HEK293T (cell line): Measurements from ENCODE around the gene TBC1D20.

Experiments
- CTCF ChIA-PET: fragments of 350-600 bp; formaldehyde crosslinking; extraction: SDS; loops from one replicate; lab custom pipeline; 2021; ENCODE audit warnings: antibody characterized with exemption, inconsistent platforms; lab: Yijun Ruan, JAX
- POLR2A ChIA-PET: fragments of 350-600 bp; formaldehyde crosslinking; extraction: SDS; loops from one replicate; lab custom pipeline; 2020; ENCODE audit warnings: antibody characterized with exemption, inconsistent platforms; lab: Yijun Ruan, JAX
- DNase-seq: peaks from one replicate; pipeline ENCODE4 v3.0.0; 2012; ENCODE audit warnings: mixed read lengths; ENCODE audit errors: extremely low spot score
- ARNT ChIP-seq: fragments of 450-650 bp; IDR thresholded peaks from 2 replicates; pipeline ENCODE4 v1.6.1; 2017; ENCODE audit warnings: mild to moderate bottlenecking
- BHLHE40 ChIP-seq: fragments of 450-650 bp; IDR thresholded peaks from 2 replicates; pipeline ENCODE4 v1.6.1; 2016; ENCODE audit warnings: mild to moderate bottlenecking, moderate library complexity, borderline replicate concordance
- CTBP1 ChIP-seq: fragments of 450-650 bp; IDR thresholded peaks from 2 replicates; pipeline ENCODE4 v1.6.1; 2016; ENCODE audit warnings: borderline replicate concordance
- ELF4 ChIP-seq: fragments of 450-650 bp; IDR thresholded peaks from 2 replicates; pipeline ENCODE4 v1.6.1; 2017; ENCODE audit warnings: antibody characterized with exemption
- FOXA1 ChIP-seq: fragments of 450-650 bp; IDR thresholded peaks from 2 replicates; pipeline ENCODE4 v1.6.1; 2016; ENCODE audit warnings: mild to moderate bottlenecking
- FOXK2 ChIP-seq: fragments of 450-650 bp; IDR thresholded peaks from 2 replicates; pipeline ENCODE4 v1.6.1; 2016; ENCODE audit warnings: mild to moderate bottlenecking
- FOXM1 ChIP-seq: fragments of 450-650 bp; IDR thresholded peaks from 2 replicates; pipeline ENCODE4 v1.6.1; 2017; ENCODE audit warnings: mild to moderate bottlenecking, borderline replicate concordance
- HDGF ChIP-seq: fragments of 450-650 bp; IDR thresholded peaks from 2 replicates; pipeline ENCODE4 v1.6.1; 2017; ENCODE audit warnings: antibody characterized with exemption, borderline replicate concordance
- L3MBTL2 ChIP-seq: fragments of 450-650 bp; conservative IDR thresholded peaks from 2 replicates; pipeline ENCODE4 v1.6.1; 2016; ENCODE audit warnings: mild to moderate bottlenecking
- LEF1 ChIP-seq: fragments of 450-650 bp; IDR thresholded peaks from 2 replicates; pipeline ENCODE4 v1.6.1; 2017; ENCODE audit warnings: mild to moderate bottlenecking, borderline replicate concordance
- NFRKB ChIP-seq: fragments of 450-650 bp; IDR thresholded peaks from 2 replicates; pipeline ENCODE4 v1.6.1; 2016; ENCODE audit warnings: mild to moderate bottlenecking, moderate library complexity
- SP1 ChIP-seq: fragments of 450-650 bp; IDR thresholded peaks from 2 replicates; pipeline ENCODE4 v1.6.1; 2017
- SUZ12 ChIP-seq: fragments of 450-650 bp; IDR thresholded peaks from 2 replicates; pipeline ENCODE4 v1.6.1; 2016; ENCODE audit warnings: mild to moderate bottlenecking
- TARDBP ChIP-seq: fragments of 450-650 bp; IDR thresholded peaks from 2 replicates; pipeline ENCODE4 v1.6.1; 2016
- ZNF384 ChIP-seq: fragments of 450-650 bp; IDR thresholded peaks from 2 replicates; pipeline ENCODE4 v1.6.1; 2016
- TF ChIP-seq, protein P1 (sequence below): fragments of 450-650 bp; IDR thresholded peaks from 2 replicates; pipeline ENCODE4 v1.6.1; 2016

TBC1D20 gene

DNA sequence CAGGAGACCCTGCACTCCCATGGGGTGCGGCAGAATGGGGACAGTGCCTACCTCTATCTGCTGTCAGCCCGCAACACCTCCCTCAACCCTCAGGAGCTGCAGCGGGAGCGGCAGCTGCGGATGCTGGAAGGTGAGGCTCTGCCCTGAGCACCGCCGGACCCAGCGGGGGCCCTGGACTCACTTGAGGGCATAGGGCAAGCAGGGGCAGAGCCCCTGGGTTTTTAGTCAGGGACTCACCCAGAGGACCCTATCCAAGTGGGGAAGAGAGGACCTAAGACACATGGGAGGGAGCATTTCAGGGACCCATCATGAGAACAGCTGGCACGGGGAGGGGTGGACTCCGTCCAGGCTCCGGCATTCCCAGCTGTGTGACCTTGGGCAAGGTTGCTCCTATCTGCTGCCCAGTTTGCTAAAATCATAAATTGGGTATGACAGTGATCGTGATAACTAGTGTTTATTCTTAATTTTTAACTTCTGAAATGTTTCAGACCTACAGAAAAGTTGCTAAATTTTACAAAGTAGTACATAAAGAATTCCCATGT, 44.5 kb downstream of the TBC1D20 start:
- TF ChIP-seq NFRKB (no peak), L3MBTL2 (no peak), ZNF384 (no peak), LEF1 (no peak), BHLHE40 (no peak)
- ChIA-PET POLR2A (interaction anchor here (0.8 kb wide), 1 partner anchor 10 kb away, joined by 4 read pairs; no protein-coding TSS in a partner anchor), CTCF (no interaction called here)
- no peak for DNase-seq

DNA sequence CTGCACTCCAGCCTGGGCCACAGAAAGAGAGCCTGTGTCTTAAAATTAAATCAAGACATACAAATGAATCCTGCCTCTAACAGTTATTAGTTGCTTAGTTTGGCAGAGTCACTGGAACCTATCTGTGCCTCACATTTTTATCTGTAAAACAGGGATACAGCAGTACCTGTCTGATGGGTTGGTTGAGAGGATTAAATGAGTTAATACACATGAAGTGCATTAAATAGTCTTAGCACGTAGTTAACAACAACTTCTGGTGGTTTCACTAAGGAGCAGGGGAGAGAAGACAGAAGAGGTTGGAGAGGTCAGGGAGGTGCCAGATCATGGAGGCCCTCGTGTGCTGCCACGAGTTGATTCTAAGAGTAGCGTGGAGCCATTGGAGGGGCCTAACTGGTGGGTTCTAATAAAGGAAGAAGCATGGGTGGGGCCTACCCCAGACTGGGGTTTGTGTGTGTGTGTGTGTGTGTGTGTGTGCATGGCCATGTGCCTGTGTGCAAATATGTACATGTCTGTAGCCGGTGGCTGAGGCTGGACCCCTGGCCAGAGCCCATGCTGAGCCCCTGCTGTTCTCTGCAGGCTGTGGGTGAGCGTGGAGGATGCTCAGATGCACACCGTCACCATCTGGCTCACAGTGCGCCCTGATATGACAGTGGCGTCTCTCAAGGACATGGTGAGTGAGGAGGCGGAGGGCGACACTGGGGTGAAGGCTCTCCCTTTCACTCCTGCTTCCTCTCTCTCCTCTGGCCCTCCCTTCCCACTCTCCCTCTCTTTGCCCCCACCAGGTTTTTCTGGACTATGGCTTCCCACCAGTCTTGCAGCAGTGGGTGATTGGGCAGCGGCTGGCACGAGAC, 45.2 kb downstream of the TBC1D20 start:
- DNase-seq: no peak
- no peak for TF ChIP-seq BHLHE40
- TF ChIP-seq ARNT: no peak
- TF ChIP-seq LEF1: no peak
- POLR2A ChIA-PET: no interaction called here
- CTCF ChIA-PET: no interaction called here

DNA sequence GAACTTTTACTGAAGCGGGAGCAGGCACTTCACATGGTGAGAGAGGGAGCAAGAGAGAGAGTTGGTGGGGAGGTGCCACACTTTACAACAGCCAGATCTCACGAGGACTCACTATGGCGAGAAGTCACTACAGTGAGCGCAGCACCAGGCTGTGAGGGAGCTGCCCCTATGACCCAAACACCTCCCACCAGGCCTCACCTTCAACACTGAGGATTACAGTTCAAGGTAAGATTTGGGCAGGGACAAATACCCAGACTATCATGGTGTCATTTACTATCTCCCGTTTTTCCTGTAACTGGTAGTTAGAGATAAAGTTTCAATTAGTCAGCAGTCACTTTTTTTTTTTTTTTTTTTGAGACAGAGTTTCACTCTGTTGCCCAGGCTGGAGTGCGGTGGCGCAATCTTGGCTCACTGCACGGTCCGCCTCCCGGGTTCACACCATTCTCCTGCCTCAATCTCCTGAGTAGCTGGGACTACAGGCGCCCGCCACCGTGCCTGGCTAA, 46.5 kb downstream of the TBC1D20 start:
- ChIA-PET POLR2A (no interaction called here), CTCF (no interaction called here)
- DNase-seq: no peak
- TF ChIP-seq ELF4 (no peak), FOXA1 (no peak), FOXM1 (no peak), SUZ12 (no peak), NFRKB (no peak), BHLHE40 (no peak), TARDBP (no peak), L3MBTL2 (no peak), FOXK2 (no peak), SP1 (no peak), ZNF384 (no peak), ARNT (no peak), CTBP1 (no peak), HDGF (no peak), LEF1 (no peak)
- TF ChIP-seq, protein P1, sequence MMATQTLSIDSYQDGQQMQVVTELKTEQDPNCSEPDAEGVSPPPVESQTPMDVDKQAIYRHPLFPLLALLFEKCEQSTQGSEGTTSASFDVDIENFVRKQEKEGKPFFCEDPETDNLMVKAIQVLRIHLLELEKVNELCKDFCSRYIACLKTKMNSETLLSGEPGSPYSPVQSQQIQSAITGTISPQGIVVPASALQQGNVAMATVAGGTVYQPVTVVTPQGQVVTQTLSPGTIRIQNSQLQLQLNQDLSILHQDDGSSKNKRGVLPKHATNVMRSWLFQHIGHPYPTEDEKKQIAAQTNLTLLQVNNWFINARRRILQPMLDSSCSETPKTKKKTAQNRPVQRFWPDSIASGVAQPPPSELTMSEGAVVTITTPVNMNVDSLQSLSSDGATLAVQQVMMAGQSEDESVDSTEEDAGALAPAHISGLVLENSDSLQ: no peak

DNA sequence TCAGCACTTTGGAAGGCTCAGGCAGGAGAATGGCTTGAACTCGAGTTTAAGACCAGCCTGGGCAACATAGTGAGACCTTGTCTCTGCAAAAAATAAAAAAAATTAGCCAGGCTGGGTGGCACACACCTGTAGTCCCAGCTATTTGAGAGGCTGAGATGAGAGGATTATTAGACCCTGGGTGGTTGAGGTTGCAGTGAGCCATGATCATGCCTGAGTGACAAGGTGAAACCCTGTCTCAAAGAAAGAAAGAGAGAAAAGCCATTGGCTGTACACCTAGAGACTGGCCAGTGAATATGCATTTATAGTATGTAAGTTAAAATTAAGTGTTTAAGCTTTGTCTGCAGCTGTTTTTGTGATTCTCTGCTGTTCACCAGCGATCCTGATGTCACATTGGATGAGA, 48.2 kb downstream of the TBC1D20 start:
- CTCF ChIA-PET: interaction anchor here (0.8 kb wide), 1 partner anchor 325 kb away, joined by 3 read pairs; no protein-coding TSS in a partner anchor
- TF ChIP-seq FOXM1: no peak
- TF ChIP-seq, protein P1: no peak
- TF ChIP-seq SP1: no peak
- TF ChIP-seq NFRKB: no peak
- no peak for TF ChIP-seq SUZ12
- no peak for TF ChIP-seq BHLHE40
- TF ChIP-seq L3MBTL2: no peak
- no peak for TF ChIP-seq ELF4
- no peak for TF ChIP-seq FOXK2
- no peak for TF ChIP-seq ARNT
- TF ChIP-seq CTBP1: no peak
- no peak for TF ChIP-seq LEF1
- no peak for TF ChIP-seq ZNF384
- TF ChIP-seq HDGF: no peak
- no peak for TF ChIP-seq FOXA1
- TF ChIP-seq TARDBP: no peak
- DNase-seq: no peak
- POLR2A ChIA-PET: interaction anchor here (1.2 kb wide), 1 partner anchor 33 kb away, joined by 3 read pairs; the partner anchor contains the start of gene TRIB3

DNA sequence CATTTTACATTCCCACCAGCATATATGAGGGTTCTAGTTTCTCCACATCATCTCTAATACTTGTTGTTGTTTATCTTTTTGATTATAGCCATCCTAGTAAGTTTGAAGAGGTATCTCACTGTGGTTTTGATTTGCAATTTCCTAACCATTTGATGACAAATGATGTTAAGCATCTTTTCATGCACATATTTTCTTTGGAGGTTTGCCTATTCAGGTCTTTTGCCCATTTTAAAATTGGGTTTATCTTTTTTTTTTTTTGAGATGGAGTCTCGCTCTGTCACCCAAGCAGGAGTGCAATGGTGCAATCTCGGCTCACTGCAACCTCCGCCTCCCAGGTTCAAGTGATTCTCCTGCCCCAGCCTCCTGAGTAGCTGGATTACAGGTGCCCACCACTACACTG, 50.3 kb downstream of the TBC1D20 start:
- TF ChIP-seq ELF4 (no peak), FOXM1 (no peak), HDGF (no peak), TARDBP (no peak), BHLHE40 (no peak), ARNT (no peak), L3MBTL2 (no peak), SUZ12 (no peak), FOXK2 (no peak), FOXA1 (no peak), SP1 (no peak), ZNF384 (no peak)
- TF ChIP-seq, protein P1: no peak
- POLR2A ChIA-PET: no interaction called here
- DNase-seq: no peak
- CTCF ChIA-PET: no interaction called here
